Stimulated activated CD4-positive, alpha-beta T cell treated with anti-CD3 and anti-CD28 coated beads, Interleukin-1b, Interleukin-23, amount 100 ng/mL, for 1 hour (primary cell): ENCODE data around the gene ALG14.
"Not testable (repeated sequence)": the region's sequence is repeated elsewhere in the genome, so short reads cannot be mapped to it uniquely, and the experiment has no call there.

Experiments used
- DNase-seq, 2 donors: peaks; one replicate each; pipeline ENCODE4 v3.0.0-alpha.2; 2020; ENCODE audit warnings: low read depth in 2 of 2

The ALG14 gene

GRCh38 chr1:94954263-94955220 lies 118.2 kb downstream of the ALG14 start:
- DNase-seq, result no peak

GRCh38 chr1:94953746-94954145 lies 119.0 kb downstream of the ALG14 start:
- no peak for DNase-seq

GRCh38 chr1:94953107-94953506 lies 119.6 kb downstream of the ALG14 start:
- no peak for DNase-seq

- DNase-seq, result no peak
These were observed 120.2 kb downstream of the ALG14 start for GRCh38 chr1:94952539-94952938.

GRCh38 chr1:94951509-94952208 lies 121.1 kb downstream of the ALG14 start:
- no peak for DNase-seq

- no peak for DNase-seq
These were observed 121.7 kb downstream of the ALG14 start for GRCh38 chr1:94951046-94951445.

GRCh38 chr1:94949681-94950661 lies 122.8 kb downstream of the ALG14 start:
- DNase-seq, result no peak

GRCh38 chr1:94947437-94947836 lies 125.3 kb downstream of the ALG14 start:
- DNase-seq, result no peak

GRCh38 chr1:94946886-94947285 lies 125.9 kb downstream of the ALG14 start:
- no peak for DNase-seq

GRCh38 chr1:94942171-94943128 lies 130.3 kb downstream of the ALG14 start:
- no peak for DNase-seq

- DNase-seq, result not testable (repeated sequence)
These were observed 131.3 kb downstream of the ALG14 start for GRCh38 chr1:94941480-94941879.

GRCh38 chr1:94940738-94941137 lies 132.0 kb downstream of the ALG14 start:
- DNase-seq, result no peak

- DNase-seq, result no peak
These were observed 134.9 kb downstream of the ALG14 start for GRCh38 chr1:94937820-94938219.

- no peak for DNase-seq
These were observed 135.7 kb downstream of the ALG14 start for GRCh38 chr1:94936861-94937620.

- DNase-seq, result no peak
These were observed 137.3 kb downstream of the ALG14 start for GRCh38 chr1:94935476-94935875.

- DNase-seq, result no peak
These were observed 137.7 kb downstream of the ALG14 start for GRCh38 chr1:94935034-94935433.

GRCh38 chr1:94934551-94934950 lies 138.2 kb downstream of the ALG14 start:
- no peak for DNase-seq

- no peak for DNase-seq
These were observed 141.4 kb downstream of the ALG14 start for GRCh38 chr1:94931254-94931841.
